Prostate gland (tissue), 2 donors: ENCODE measurements around the gene NEIL1. TPM values are rescaled to one million over a fixed set of nuclear protein-coding genes. Genes with fewer than 3 reads are reported as not detected.
A peak's percentile ranks its signal among the peaks of the same experiment; 100 is the strongest.
"Not testable (repeated sequence)": the region's sequence is repeated elsewhere in the genome, so short reads cannot be mapped to it uniquely, and the experiment has no call there.

Experiments
- DNase-seq: peaks from one replicate; pipeline ENCODE4 v3.0.0-alpha.2; 2019; ENCODE audit warnings: low spot score
- H3K27ac ChIP-seq, 2 donors: fragments of 200-600 bp; sonication (generic); 2 replicates each; pipeline ENCODE4 v1.5.1; 2017 to 2019
- H3K27me3 ChIP-seq: fragments of 200-600 bp; sonication (generic); replicated peaks from 2 replicates; pipeline ENCODE4 v1.5.1; 2019; ENCODE audit not compliant: insufficient read depth
- H3K36me3 ChIP-seq, 2 donors: fragments of 200-600 bp; sonication (generic); 1 replicate in 1 of 2; 2 replicates in 1 of 2; pipeline versions ENCODE4 v1.5.1 to v1.8.1; 2017 to 2019
- H3K4me1 ChIP-seq: fragments of 200-600 bp; sonication (generic); replicated peaks from 2 replicates; pipeline ENCODE4 v1.5.1; 2019
- H3K4me3 ChIP-seq, 2 donors: fragments of 200-600 bp; sonication (generic); 2 replicates each; pipeline ENCODE4 v1.5.1; 2017 to 2019
- H3K9me3 ChIP-seq: fragments of 200-600 bp; sonication (generic); 2 replicates; pipeline ENCODE4 v1.5.1; 2017
- POLR2A ChIP-seq: fragments of 450-650 bp; IDR thresholded peaks from one replicate; pipeline ENCODE4 v1.6.1; 2016; ENCODE audit warnings: antibody characterized with exemption, mild to moderate bottlenecking
- POLR2AphosphoS5 ChIP-seq: sonication (generic); formaldehyde crosslinking; IDR thresholded peaks from one replicate; pipeline ENCODE4 v1.6.1; 2017; ENCODE audit warnings: antibody characterized with exemption
- WGBS: methylation state at CpG from one replicate; pipeline ENCODE4 v1.1.5; 2018; 5-methylcytosine and 5-hydroxymethylcytosine counted together
- intact Hi-C: fragments of 100-400 bp; cut with DNase I; formaldehyde crosslinking; loops from one replicate; pipeline ENCODE4 v1.14.2; 2022
- total RNA-seq, 2 donors: library from RNA; depleted of rRNA; stranded (reverse); fragments of >200 nt; gene quantifications; one replicate each; pipeline ENCODE4 v1.1.0, GENCODE V29; 2016
- TF ChIP-seq, protein P1 (sequence below), 4 experiments: fragments of 200-600 bp in 2 of 4; fragments of 450-650 bp in 2 of 4; sonication (generic) in 2 of 4; IDR thresholded peaks; 1 replicate in 3 of 4; 2 replicates in 1 of 4; pipeline ENCODE4 v1.5.1; 2016 to 2019; ENCODE audit warnings: antibody characterized with exemption in 4 of 4, mild to moderate bottlenecking in 2 of 4, moderate library complexity in 2 of 4

NEIL1 gene
- 10 to 100 TPM; 46.0 to 79.5 TPM for total RNA-seq

DNA sequence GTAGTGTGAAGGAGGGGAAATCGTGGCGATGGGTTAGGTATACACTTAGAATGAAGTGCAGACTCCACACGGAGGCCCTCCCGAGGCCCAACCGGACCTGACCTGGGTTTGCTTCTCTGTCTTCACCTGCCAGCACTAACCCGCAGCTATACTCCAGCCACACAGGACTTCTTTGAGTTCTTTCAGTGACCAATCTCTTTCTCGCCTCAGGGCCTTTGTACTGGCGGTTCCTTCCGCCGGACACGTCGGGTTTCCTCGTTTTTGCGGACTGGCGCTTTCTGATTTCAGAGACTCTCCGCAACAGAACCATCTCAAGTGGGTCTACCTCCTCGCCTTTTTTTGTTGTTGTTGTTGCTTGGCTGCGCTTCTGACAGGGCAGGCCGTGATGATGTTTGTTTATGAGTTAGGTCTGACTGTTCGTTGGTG, at the start of gene NEIL1:
Gene NEIL1, plus strand, starts transcription at position 244 of the 426 bp plus-strand sequence. CDS start 1,867 bp downstream, outside the sequence.
- no peak for DNase-seq
- H3K36me3 ChIP-seq, result no peaks in the 10 kb centered on the region
- no peaks in the 10 kb centered on the region for H3K27me3 ChIP-seq
- H3K4me1 ChIP-seq, result no peaks in the 10 kb centered on the region
- H3K9me3 ChIP-seq, result no peaks in the 10 kb centered on the region
- TF ChIP-seq POLR2A (no peak), POLR2AphosphoS5 (no peak)
- TF ChIP-seq, protein P1, sequence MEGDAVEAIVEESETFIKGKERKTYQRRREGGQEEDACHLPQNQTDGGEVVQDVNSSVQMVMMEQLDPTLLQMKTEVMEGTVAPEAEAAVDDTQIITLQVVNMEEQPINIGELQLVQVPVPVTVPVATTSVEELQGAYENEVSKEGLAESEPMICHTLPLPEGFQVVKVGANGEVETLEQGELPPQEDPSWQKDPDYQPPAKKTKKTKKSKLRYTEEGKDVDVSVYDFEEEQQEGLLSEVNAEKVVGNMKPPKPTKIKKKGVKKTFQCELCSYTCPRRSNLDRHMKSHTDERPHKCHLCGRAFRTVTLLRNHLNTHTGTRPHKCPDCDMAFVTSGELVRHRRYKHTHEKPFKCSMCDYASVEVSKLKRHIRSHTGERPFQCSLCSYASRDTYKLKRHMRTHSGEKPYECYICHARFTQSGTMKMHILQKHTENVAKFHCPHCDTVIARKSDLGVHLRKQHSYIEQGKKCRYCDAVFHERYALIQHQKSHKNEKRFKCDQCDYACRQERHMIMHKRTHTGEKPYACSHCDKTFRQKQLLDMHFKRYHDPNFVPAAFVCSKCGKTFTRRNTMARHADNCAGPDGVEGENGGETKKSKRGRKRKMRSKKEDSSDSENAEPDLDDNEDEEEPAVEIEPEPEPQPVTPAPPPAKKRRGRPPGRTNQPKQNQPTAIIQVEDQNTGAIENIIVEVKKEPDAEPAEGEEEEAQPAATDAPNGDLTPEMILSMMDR (IDR thresholded peaks at IDR 0.05), result no peak
- peak within 1 kb of the TSS; percentile 66 to 87 for H3K4me3 ChIP-seq
- 18% methylated on average over 20 of the region's 20 CpGs for WGBS
- intact Hi-C loops, result no loop called here
- H3K27ac ChIP-seq, result peak within 1 kb of the TSS; percentile 80 to 82

- H3K4me1 ChIP-seq, H3K9me3 ChIP-seq, DNase-seq, H3K27ac ChIP-seq, H3K4me3 ChIP-seq, H3K27me3 ChIP-seq, H3K36me3 ChIP-seq, intact Hi-C loops: not testable (repeated sequence)
- WGBS, result 73% methylated on average over 5 of the region's 13 CpGs
Measured at GRCh38 chr15:75298541-75299310, 48.1 kb upstream of the NEIL1 start.

DNA sequence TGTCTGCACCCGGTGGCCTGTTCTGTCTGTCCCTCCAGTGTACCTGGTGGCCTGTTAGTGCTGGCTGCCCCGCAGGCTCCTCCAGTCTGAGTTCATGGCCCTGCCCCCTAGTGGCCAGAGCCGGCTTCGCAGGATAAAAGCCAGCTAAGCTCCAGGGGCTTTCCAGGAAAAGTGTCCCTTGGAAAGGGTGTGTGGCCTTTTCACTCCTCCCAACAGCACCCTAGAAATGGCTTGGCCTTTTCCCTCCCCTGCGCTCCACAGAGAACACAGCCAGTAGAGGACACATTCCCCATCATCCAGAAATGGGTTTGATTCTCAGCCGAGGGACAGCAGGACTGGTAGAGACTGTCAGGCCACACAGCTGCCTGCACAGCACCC, 47.5 kb upstream of the NEIL1 start:
- TF ChIP-seq, protein P1 (IDR thresholded peaks at IDR 0.05), result peak in 2 of 4 experiments; percentile 20 to 29
- H3K36me3 ChIP-seq, intact Hi-C loops, H3K4me3 ChIP-seq, H3K27ac ChIP-seq, H3K9me3 ChIP-seq, H3K27me3 ChIP-seq, H3K4me1 ChIP-seq: not testable (repeated sequence)
- WGBS, result no CpG with 5 or more reads among the region's 6 CpGs
- peak; percentile 32 for DNase-seq

GRCh38 chr15:75300026-75300425, 46.8 kb upstream of the NEIL1 start:
- DNase-seq, intact Hi-C loops, H3K9me3 ChIP-seq, H3K27me3 ChIP-seq, H3K4me3 ChIP-seq, H3K4me1 ChIP-seq, H3K36me3 ChIP-seq, H3K27ac ChIP-seq: not testable (repeated sequence)
- 41% methylated on average over 6 of the region's 6 CpGs for WGBS

DNA sequence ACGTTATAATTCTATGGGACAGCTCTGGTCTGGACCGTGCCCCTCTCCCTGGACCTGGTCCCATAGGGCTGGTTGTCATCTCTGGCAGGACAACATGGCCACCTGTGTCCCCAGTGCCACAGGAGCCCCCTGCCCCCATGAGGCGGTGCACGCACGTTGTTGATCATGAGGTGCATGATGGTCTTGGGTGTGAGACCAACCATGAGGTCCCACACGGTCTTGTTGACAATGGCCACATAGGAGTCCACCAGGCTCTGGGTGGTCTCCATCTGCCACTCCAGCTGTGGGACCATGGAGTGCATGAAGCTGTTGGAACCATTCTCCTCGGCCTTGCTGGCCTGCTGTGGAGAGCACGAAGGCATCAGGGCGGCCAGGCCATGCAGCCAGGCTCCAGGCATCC, 44.5 kb upstream of the NEIL1 start:
- H3K36me3 ChIP-seq, result no peaks in the 10 kb centered on the region
- H3K27me3 ChIP-seq, result peaks cover 4% of the 10 kb centered on the region
- no peaks in the 10 kb centered on the region for H3K4me1 ChIP-seq
- intact Hi-C loops, result no loop called here
- no peak overlapping the region for H3K27ac ChIP-seq
- H3K4me3 ChIP-seq, result no peak overlapping the region
- no peak for DNase-seq
- WGBS, result 89% methylated on average over 9 of the region's 9 CpGs
- H3K9me3 ChIP-seq, result no peaks in the 10 kb centered on the region
- TF ChIP-seq POLR2A, result no peak
- TF ChIP-seq POLR2AphosphoS5, result no peak
- TF ChIP-seq, protein P1 (IDR thresholded peaks at IDR 0.05), result no peak

- DNase-seq, H3K27me3 ChIP-seq, H3K4me3 ChIP-seq, H3K4me1 ChIP-seq, H3K36me3 ChIP-seq, H3K27ac ChIP-seq, H3K9me3 ChIP-seq, intact Hi-C loops: not testable (repeated sequence)
- 95% methylated on average over 4 of the region's 4 CpGs for whole genome bisulfite sequencing
Measured at GRCh38 chr15:75302753-75303152, 44.1 kb upstream of the NEIL1 start.
